ENCODE results near the gene PDZRN4. TPM values are rescaled to one million over a fixed set of nuclear protein-coding genes. Genes with fewer than 3 reads are reported as not detected.

Gene PDZRN4
- total RNA-seq, 1 donor from 2014 or later, result not detected

DNA sequence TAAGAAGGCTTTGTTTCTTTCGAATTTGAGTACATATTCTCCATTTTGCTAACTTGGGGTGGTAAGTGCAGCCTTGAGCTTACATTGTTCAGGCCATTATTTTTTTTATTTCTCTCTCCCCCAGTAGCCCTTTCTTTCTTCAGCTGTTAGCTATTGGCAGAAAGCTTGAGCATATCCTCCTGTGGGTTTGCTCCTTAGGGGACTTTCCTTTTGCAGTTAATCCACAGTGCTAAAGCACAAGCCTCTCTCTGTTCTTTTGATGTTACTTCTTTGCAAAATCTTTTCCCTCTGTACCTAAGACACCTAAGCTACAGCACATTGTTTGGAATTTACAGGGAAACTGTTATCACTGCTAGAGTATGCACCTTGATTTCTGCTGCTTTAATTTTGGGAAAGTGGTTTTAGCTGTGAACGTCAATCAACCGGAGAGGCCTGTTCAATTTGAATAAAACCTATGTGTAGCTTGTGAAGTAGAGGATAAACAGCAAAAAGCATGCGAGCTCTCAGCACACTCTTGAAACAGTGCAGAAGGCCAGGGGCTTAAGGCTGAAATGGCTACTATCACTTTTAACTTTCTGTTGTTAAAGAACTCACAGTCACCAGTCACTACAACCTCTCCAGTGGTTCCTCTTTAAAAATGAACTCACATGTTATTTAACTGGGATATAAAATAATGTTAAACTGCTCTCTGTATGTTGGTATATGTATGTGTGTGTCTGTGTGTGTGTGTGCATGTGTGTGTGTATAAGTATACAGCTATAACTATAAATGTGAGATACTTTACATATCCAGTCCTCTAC, 139.2 kb downstream of the PDZRN4 start:
- DNase-seq, result no peak
- ATAC-seq (ENCODE audit: poor library complexity), result no peak
- intact Hi-C loops (cut with DNase I), result no loop called here

DNA sequence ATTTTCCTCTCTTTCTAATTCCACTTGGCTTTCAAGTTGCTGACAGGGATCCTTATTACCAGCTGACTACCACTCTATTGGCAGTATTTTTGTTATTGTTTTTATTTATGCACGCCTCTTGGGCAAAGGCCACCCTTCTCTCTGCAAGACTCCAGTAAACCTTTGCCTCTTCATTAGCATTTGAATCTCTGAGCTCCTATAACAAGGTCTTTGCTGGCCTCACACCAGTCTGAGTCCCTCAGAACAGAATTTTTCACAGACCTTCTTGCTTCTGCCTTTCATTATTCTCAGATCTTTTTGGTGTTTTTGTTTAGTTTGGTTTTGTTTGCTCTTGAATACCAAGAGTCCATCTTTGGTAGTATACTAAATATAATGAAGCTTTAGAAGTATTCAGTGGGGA, 145.9 kb downstream of the PDZRN4 start:
- intact Hi-C loops (cut with DNase I), result no loop called here
- ATAC-seq (ENCODE audit: poor library complexity) (no peak), DNase-seq (no peak)

DNA sequence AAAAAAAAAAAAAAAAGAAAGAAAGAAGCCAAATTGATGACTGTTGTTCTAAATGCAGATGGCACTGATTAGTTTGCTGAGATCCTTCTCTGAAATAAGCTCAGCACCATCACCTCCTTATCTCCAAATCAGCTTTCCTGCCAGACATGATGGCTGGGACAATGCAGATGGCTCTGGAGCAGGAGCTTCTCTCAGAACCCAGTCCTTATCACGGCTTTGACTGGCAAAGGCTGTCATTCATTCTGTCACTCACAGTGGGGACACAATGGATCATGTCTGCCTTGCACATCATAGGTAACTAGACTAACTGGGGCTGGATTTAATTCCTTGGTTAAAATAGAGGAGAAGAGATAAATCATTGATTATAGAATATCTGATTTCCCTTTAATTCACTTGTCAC, 146.3 kb downstream of the PDZRN4 start:
- no peak for ATAC-seq (ENCODE audit: poor library complexity)
- no peak for DNase-seq

DNA sequence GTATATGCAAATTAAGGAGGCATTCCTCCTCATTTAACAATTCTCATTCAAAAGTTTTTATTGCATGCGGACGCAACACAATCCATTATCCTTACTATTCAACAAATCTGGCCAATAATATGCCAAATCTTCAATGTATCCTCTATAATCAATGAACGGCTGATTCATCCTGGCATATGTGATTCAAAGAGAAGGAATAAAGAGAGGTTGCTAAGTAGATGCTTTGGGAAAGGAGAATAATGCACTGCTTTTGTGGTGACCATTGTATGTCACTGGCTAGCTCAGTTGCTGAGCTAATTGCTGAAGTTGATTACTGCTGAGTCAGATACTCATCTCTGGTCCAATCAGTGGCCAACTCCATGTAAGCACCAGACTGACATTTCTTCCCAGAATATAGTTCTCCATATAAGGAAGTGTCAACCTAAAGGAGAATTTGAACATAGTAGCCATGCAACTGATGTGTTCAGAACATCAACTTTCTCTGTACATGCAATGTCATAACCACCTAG, 148.0 kb downstream of the PDZRN4 start:
- intact Hi-C loops (cut with DNase I), result no loop called here
- ATAC-seq (ENCODE audit: poor library complexity), result no peak
- DNase-seq, result no peak

More for the DNA sequence above, 146.3 kb downstream of the PDZRN4 start:
- intact Hi-C loops (cut with DNase I), result no loop called here

DNA sequence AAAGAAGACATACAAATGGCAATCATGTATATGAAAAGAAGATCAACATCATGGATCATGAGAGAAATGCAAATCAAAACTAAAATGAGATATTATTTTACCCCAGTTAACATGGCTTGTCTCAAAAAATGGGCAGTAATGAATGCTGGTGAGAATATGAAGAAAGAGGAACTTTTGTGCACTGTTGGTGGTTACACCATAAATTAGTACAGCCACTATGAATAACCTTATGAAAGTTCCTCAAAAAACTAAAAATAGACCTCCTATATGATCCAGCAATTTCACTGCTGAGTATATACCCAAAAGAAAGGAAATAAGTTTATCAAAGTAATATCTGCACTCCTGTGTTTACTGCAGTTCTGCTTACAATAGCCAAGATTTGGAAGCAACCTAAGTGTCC, 151.7 kb downstream of the PDZRN4 start:
- DNase-seq (no peak), ATAC-seq (ENCODE audit: poor library complexity) (no peak)
- intact Hi-C loops (cut with DNase I), result no loop called here

DNA sequence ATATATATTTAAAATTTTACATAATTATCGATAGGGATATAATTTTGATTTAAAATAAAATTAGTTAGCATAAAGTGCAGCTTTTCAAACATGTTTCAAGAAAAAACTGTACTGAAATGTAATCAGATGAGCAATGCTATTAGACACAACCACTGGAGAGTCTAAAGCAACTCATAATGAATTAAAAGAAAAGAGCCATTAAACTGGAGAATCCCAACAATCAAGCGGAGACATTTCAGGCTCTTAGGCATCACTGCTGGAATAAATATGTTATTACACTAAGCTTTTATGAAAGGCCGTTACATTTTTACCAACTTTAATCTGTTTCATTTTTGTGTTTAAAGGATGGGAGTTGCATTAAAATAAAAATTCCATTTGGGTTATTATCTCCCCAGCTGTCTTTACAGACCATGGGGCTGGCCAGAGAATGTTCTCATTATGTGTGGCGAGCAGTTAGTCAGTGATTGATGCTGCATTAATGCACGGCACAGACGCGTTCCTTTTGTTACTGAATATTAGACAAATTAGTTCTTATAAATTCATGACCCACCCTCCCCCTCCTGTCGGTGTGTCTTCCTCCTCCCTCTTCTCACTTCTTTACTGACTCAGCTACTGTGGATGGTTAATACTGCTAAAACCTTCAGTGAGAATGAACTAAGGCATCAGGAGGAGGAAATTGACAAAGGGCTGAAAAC, 156.8 kb downstream of the PDZRN4 start:
- ATAC-seq (ENCODE audit: poor library complexity), result no peak
- DNase-seq, result no peak
- intact Hi-C loops (cut with DNase I), result no loop called here

DNA sequence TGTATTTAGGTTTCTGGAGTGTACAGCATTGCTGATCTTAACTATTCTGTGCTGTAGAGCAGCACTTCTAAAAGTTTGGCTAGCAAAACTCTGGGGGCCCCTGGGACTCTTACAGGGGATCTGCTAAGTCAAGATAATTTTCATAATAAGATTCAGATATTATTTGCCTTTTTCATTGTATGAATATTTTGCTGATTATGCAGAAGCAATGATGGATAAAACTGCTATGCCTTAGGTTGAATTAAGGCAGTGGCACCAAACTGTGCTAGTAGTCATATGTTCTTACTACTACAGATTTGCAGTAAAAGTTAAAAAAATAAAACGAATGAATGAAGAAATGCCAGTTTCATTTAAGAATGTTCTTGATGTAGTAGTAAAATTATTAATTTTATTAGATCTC, 160.1 kb downstream of the PDZRN4 start:
- DNase-seq, result no peak
- intact Hi-C loops (cut with DNase I), result no loop called here
- ATAC-seq (ENCODE audit: poor library complexity), result no peak

DNA sequence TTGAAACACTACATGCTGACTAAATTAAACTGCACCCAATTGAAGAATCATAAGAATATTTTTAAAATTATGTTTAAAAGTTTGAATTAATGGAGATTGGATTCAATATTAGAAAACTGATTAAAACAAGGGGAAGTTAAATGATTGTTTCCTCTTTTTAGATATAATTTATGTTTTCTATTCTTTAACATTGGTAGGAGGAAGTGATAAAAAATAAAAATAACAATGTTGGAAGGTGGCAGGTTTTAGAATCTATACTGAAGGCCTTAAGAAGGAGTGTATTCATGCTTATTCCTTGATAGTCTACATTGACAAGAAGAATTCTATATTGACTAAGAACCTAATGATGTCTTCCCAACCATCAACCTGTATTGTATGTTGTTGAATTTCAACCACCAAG, 168.1 kb downstream of the PDZRN4 start:
- DNase-seq (no peak), ATAC-seq (ENCODE audit: poor library complexity) (no peak)
- intact Hi-C loops (cut with DNase I), result no loop called here

DNA sequence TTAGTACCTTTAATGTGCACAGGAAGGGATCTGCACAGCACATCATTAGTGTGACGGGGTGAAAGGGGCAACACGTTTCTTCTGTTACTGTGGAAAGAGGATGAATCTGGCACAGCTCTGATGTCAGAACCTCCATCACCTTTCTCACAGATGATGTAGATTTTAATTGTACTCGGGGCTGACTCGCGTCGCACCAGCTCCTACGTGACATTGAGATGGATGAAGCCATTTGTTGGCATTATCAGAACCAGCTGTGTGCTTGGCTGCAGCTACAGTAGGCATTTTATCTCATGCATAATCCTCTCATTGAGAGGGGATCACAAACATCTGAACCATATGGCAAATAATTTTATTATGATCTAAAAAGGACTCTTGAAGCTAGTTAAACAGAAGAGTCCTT, 173.6 kb downstream of the PDZRN4 start:
- DNase-seq (no peak), ATAC-seq (ENCODE audit: poor library complexity) (no peak)
- intact Hi-C loops (cut with DNase I), result no loop called here

DNA sequence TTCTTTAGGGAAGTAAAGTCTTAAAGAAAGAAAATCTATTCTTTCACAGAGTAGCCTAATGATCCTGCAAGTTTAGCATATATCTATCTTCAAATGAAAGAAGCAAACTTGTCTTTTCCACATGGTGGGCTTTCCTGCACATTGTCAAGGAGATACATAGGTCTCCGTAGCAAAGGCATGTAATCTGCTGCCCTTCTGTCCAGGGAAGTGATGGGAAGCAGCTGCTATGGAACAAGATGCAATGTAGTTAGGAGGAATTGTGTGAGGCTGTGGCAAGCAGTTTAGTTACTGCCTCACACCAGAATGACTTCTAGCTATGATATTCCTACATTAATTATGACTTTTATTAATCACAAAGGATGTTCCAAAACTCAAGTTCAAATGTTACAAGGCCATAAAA, 174.4 kb downstream of the PDZRN4 start:
- no peak for ATAC-seq (ENCODE audit: poor library complexity)
- no peak for DNase-seq
- intact Hi-C loops (cut with DNase I), result no loop called here

DNA sequence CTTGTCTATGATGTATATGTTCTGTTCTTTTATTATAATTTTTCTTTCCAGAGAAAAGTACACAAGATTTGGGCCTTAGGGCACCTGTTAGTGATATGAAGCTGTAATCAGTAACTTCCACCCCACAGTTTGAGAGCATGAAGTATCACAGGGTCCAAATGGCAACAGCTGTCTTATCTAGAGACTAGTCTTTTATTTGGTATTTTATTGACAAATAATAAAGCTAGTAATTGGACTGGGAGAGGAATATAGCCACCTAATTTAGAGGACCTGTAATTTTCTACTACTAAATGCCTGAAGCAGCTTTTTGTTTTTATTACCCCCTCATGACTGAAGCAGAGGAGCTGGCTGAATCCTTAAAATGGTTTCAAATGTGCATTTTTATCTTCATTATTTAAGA, 174.8 kb downstream of the PDZRN4 start:
- DNase-seq (no peak), ATAC-seq (ENCODE audit: poor library complexity) (no peak)
- intact Hi-C loops (cut with DNase I), result no loop called here

DNA sequence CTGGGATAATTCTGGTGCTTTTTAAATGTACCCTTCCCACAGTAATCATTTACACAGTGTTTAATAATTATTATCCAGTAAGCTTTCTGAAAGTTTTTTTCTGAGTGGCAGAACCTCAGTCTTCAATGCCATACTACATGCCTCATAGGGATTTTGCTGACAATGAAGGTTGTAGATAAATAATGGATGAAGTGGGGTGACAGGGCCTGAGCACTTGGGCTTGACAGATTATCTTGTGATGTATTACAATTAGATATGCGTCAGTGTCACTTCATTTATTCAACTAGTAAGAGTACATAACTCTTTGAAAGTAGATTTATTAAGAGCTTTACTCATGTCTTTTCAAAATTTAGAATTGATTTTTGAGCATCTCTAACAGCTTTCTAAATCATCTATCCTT, 176.1 kb downstream of the PDZRN4 start:
- ATAC-seq (ENCODE audit: poor library complexity) (no peak), DNase-seq (no peak)
- intact Hi-C loops (cut with DNase I), result no loop called here

DNA sequence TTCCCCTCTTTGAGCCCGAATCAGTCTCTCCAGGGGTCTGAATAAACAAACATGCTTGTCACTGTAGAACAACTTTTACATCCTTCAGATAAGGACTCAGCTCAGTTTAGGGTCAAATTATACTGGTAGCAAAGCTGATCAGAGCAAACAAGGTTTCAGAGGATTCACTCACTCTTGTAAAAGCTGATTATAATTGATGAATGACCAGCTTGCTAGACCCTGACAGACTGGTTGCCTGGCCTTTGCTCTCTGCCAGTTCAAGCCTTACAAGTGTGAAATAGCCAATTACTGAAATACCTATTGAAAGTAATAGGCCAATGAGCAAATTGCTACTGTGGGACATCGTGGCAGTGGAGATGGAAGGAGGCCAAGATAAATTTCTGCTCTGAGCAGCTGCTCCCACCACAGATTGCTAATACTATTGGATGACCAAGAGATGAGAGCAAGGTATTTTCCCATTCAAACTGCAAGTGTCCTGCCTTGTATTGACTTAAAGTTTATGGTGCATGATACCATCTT, 177.6 kb downstream of the PDZRN4 start:
- DNase-seq (no peak), ATAC-seq (ENCODE audit: poor library complexity) (no peak)
- intact Hi-C loops (cut with DNase I), result no loop called here

DNA sequence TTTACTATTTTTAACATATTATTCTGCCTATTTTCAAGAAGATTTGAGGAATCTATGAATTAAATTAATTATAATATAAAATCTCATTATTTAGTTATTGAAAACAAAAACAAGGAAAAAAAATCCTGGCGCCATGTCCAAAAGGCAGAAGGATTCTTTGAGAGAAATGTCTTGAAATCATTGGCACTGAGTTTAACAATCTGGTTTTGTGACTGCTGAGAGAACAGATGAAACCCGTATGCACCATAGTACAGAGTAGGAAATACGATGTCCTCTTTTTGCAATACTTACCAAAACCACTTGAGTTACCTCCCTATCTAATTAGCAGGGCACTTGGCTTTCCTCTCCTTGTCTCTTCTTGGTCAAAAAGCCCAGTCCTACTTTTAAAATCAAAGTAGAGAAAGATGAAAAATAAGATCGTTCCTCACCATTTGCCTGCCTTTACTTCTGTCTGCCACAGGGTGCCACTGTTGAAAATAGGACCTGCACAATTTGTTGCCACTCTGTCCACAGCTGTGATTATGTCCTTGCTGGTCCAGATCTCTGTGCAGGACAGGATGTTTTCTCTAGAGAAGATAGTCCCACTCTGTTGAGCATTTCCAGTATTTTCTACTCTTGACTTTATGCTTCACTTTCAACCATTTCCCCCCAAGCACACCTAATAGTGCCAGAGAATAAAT, 179.7 kb downstream of the PDZRN4 start:
- intact Hi-C loops (cut with DNase I), result no loop called here
- no peak for DNase-seq
- no peak for ATAC-seq (ENCODE audit: poor library complexity)

DNA sequence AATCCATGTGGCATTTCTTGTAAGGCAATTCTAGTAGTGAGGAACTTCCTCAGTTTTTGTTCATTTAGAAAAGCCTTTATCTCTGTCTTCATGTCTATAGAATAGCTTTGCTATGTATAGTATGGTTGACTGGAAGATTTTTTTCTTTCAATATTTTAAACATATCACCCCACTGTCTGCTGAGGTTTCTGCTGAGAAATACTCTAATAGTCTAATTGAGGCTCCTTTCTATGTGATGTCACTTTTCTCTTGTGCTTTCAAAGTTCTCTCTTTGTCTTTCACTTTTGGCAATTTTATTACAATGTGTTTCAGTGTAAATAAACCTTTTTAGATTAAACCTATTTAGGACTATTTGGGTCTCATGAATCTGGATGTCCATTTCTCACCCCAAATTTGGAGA, 192.8 kb downstream of the PDZRN4 start:
- no peak for ATAC-seq (ENCODE audit: poor library complexity)
- intact Hi-C loops (cut with DNase I), result no loop called here
- no peak for DNase-seq

DNA sequence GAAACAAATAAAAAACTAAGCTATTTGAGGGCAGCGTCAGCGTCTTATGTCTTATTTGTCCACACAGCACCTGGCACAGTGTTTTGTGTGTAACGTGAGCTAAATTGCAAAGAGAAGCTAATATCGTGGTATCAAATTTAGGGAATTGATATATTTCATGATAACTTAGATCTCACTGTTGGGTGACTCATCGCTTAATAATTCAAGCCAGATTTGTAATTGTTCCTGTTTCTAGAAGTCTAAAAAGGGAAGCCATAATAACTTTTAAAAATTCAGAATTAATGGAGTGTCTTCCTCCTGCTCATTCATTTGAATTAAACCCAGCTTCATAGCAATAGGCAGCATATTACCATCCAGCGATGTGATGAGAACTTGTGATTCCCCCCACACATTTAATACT, 214.7 kb downstream of the PDZRN4 start:
- intact Hi-C loops (cut with DNase I), result no loop called here
- ATAC-seq (ENCODE audit: poor library complexity) (no peak), DNase-seq (no peak)

DNA sequence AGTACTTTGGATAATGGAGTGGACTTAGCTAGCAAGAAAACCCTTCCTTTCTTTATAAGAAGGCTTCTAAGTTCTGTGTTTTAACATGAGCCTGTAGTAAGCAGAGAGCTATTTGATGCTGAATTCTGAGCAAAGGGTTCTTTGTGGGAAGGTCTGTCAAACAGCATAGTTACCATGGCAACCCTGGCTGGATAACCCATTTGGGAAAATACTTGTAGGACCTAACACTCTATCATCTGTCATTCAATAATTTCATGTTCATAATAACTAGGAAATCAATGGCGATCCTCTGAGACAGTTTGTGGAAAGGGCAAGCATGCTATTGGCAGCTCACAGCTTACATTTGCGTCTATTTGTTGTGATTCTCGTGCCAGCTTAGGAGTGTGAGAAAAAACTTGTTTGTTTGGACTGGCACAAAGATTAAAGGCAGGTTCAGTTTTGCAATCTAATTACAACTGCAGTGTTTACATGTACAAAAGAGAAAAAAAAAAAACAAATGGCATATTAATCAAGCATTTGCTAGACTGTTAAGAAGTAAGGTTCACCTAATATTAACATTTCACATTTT, 219.2 kb downstream of the PDZRN4 start:
- no peak for ATAC-seq (ENCODE audit: poor library complexity)
- DNase-seq, result no peak
- intact Hi-C loops (cut with DNase I), result no loop called here

DNA sequence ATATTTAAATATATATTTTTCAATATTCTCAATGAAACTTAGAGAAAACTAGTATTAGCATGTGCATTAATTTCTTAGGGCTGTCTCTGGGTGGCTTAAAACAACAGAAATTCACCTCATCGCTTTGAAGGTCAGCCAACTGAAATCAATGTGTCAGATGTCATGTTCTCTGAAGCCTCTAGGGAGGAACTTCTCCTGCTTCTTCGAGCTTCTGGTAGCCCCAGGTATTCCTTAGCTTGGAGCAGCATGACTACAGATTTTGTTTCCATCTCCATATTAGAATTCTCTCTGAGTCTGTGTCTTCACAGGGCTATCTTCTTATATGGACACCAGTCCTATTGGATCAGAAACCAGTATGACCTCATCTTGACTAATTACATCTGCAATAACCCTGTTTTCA, 221.5 kb downstream of the PDZRN4 start:
- ATAC-seq (ENCODE audit: poor library complexity), result no peak
- no peak for DNase-seq
- intact Hi-C loops (cut with DNase I), result no loop called here

DNA sequence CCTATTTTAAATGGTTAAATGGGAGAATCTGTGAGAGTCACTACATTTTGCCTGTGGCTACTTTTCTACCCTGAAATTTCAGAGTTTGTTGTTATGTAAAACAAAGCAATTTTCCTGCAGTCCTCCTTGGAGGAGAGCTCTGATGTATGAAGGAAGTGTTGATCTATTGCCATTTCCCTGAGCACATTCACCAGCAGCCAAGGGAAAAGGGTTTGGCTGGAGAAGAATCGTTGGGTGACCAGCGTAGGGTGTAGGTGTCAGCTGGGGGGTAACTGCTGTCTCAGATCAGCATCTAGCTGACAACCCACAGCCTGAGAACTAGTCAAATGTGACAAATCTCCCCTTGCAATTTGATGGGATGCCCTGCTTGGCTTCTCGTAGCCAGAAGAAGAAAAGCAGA, 230.5 kb downstream of the PDZRN4 start:
- no peak for ATAC-seq (ENCODE audit: poor library complexity)
- intact Hi-C loops (cut with DNase I), result no loop called here
- no peak for DNase-seq

All from Right ventricle myocardium superior (tissue), 1 donor.